ENCODE measurements around the gene SRP54. TPM values are rescaled to one million over a fixed set of nuclear protein-coding genes. Genes with fewer than 3 reads are reported as not detected.

SRP54 gene
- total and polyA plus RNA-seq, 4 donors: 32.6 to 113 (median 38.4) TPM

DNA sequence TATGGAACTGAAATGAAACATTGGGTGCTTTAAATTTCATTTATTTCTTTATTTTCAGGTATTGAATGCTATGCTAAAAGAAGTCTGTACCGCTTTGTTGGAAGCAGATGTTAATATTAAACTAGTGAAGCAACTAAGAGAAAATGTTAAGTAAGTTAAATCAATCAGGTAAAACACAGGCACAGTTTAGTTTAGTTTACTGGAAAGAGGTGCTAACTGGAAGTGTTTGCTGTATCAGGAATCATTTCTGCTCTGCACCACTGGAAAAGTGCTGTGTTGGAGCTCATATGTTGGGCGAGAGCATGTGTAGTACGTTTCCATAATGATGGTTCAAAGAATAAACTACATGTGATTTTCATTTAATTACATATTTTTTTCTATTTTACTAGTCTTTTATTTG is 16.7 kb downstream of the SRP54 start:
- Histone ChIP-seq H3K27me3 (ENCODE audit: control insufficient read depth in 4 of 4, insufficient read depth in 4 of 4, low read length in 3 of 4) (no peaks in the 10 kb centered on the region), H3K4me3 (ENCODE audit: low read depth in 1 of 3, low read length in 3 of 3) (no peak overlapping the region), H3K27ac (ENCODE audit: low read depth in 1 of 2, low read length in 2 of 2) (peak overlapping the region; percentile 15 to 35), H3K9ac (ENCODE audit: low read depth in 1 of 2, low read length in 2 of 2) (no peak overlapping the region), H3K4me1 (ENCODE audit: control insufficient read depth in 4 of 4, insufficient read depth in 4 of 4, low read length in 3 of 4) (peaks cover 0 to 8% (median 6%) of the 10 kb centered on the region in 4 donors), H3K36me3 (ENCODE audit: control insufficient read depth in 4 of 4, insufficient read depth in 3 of 4, low read depth in 1 of 4, low read length in 3 of 4) (peaks cover 0 to 5% (median 4%) of the 10 kb centered on the region in 4 donors), H3K9me3 (ENCODE audit: control insufficient read depth in 4 of 4, low read length in 3 of 4) (no peaks in the 10 kb centered on the region)
- DNase-seq (ENCODE audit: low spot score): no peak
- TF ChIP-seq YY1 (IDR thresholded peaks at IDR 0.05) (peak; percentile 39), SP1 (IDR thresholded peaks at IDR 0.05) (peak; percentile 56), FOXA2 (IDR thresholded peaks at IDR 0.05) (no peak), EGR1 (IDR thresholded peaks at IDR 0.05; ENCODE audit: low read depth in 2 of 2) (peak in 1 of 2 donors; percentile 39), HNF4A (conservative IDR thresholded peaks at IDR 0.05) (peak in 1 of 2 donors; percentile 43), JUND (IDR thresholded peaks at IDR 0.05) (peak in 1 of 2 donors; percentile 46), HNF4G (IDR thresholded peaks at IDR 0.05) (no peak), RAD21 (IDR thresholded peaks at IDR 0.05) (peak; percentile 20 to 42), NR2F2 (IDR thresholded peaks at IDR 0.05) (no peak), FOXA1 (IDR thresholded peaks at IDR 0.05) (peak; percentile 17), TAF1 (conservative IDR thresholded peaks at IDR 0.05) (peak; percentile 80), ZBTB33 (IDR thresholded peaks at IDR 0.05) (peak; percentile 43), RXRA (IDR thresholded peaks at IDR 0.05) (peak; percentile 33 to 56), GABPA (IDR thresholded peaks at IDR 0.05 in 1 of 2, conservative IDR thresholded peaks at IDR 0.05 in 1 of 2) (peak in 1 of 2 donors; percentile 33)
- TF ChIP-seq, protein P1, sequence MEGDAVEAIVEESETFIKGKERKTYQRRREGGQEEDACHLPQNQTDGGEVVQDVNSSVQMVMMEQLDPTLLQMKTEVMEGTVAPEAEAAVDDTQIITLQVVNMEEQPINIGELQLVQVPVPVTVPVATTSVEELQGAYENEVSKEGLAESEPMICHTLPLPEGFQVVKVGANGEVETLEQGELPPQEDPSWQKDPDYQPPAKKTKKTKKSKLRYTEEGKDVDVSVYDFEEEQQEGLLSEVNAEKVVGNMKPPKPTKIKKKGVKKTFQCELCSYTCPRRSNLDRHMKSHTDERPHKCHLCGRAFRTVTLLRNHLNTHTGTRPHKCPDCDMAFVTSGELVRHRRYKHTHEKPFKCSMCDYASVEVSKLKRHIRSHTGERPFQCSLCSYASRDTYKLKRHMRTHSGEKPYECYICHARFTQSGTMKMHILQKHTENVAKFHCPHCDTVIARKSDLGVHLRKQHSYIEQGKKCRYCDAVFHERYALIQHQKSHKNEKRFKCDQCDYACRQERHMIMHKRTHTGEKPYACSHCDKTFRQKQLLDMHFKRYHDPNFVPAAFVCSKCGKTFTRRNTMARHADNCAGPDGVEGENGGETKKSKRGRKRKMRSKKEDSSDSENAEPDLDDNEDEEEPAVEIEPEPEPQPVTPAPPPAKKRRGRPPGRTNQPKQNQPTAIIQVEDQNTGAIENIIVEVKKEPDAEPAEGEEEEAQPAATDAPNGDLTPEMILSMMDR (IDR thresholded peaks at IDR 0.05; ENCODE audit: low read depth, low read length, missing input control): no peak
- TF ChIP-seq, protein P2, sequence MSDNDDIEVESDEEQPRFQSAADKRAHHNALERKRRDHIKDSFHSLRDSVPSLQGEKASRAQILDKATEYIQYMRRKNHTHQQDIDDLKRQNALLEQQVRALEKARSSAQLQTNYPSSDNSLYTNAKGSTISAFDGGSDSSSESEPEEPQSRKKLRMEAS (IDR thresholded peaks at IDR 0.05): peak; percentile 35
- TF ChIP-seq, protein P3, sequence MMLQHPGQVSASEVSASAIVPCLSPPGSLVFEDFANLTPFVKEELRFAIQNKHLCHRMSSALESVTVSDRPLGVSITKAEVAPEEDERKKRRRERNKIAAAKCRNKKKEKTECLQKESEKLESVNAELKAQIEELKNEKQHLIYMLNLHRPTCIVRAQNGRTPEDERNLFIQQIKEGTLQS (IDR thresholded peaks at IDR 0.05): no peak
- TF ChIP-seq, protein P4, sequence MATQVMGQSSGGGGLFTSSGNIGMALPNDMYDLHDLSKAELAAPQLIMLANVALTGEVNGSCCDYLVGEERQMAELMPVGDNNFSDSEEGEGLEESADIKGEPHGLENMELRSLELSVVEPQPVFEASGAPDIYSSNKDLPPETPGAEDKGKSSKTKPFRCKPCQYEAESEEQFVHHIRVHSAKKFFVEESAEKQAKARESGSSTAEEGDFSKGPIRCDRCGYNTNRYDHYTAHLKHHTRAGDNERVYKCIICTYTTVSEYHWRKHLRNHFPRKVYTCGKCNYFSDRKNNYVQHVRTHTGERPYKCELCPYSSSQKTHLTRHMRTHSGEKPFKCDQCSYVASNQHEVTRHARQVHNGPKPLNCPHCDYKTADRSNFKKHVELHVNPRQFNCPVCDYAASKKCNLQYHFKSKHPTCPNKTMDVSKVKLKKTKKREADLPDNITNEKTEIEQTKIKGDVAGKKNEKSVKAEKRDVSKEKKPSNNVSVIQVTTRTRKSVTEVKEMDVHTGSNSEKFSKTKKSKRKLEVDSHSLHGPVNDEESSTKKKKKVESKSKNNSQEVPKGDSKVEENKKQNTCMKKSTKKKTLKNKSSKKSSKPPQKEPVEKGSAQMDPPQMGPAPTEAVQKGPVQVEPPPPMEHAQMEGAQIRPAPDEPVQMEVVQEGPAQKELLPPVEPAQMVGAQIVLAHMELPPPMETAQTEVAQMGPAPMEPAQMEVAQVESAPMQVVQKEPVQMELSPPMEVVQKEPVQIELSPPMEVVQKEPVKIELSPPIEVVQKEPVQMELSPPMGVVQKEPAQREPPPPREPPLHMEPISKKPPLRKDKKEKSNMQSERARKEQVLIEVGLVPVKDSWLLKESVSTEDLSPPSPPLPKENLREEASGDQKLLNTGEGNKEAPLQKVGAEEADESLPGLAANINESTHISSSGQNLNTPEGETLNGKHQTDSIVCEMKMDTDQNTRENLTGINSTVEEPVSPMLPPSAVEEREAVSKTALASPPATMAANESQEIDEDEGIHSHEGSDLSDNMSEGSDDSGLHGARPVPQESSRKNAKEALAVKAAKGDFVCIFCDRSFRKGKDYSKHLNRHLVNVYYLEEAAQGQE (IDR thresholded peaks at IDR 0.05): peak; percentile 49
- 49% methylated on average over 3 of the region's 3 CpGs for WGBS

Data from liver (tissue), 9 donors.